Urinary bladder (tissue), 4 donors: ENCODE results near the gene TMEM117. TPM values are rescaled to one million over a fixed set of nuclear protein-coding genes. Genes with fewer than 3 reads are reported as not detected.
"Not testable (repeated sequence)": the region's sequence is repeated elsewhere in the genome, so short reads cannot be mapped to it uniquely, and the experiment has no call there.

Source experiments
- DNase-seq: peaks from one replicate; pipeline ENCODE4 v3.0.0-alpha.2; 2015; ENCODE audit errors: extremely low spot score
- H3K27ac ChIP-seq: one replicate; pipeline ENCODE4 v1.5.1; 2013; ENCODE audit warnings: low read depth, mild to moderate bottlenecking, moderate library complexity
- H3K36me3 ChIP-seq: one replicate; pipeline ENCODE4 v1.6.1; 2013; ENCODE audit warnings: mild to moderate bottlenecking, moderate library complexity; ENCODE audit not compliant: insufficient read depth
- H3K4me1 ChIP-seq: one replicate; pipeline ENCODE4 v1.6.1; 2013; ENCODE audit warnings: mild to moderate bottlenecking, moderate library complexity; ENCODE audit not compliant: insufficient read depth
- H3K4me3 ChIP-seq: one replicate; pipeline ENCODE4 v1.5.1; 2013; ENCODE audit warnings: low read depth, low read length
- WGBS: extraction: QIAGEN DNeasy Blood & Tissue Kit; methylation state at CpG from one replicate; pipeline ENCODE4 v1.1.7; 2013; 5-methylcytosine and 5-hydroxymethylcytosine counted together
- polyA plus RNA-seq: library from polyadenylated mRNA; stranded (reverse); fragments of 200-250 nt; gene quantifications from one replicate; pipeline ENCODE4 v1.2.3, GENCODE V29; 2013
- total RNA-seq: library from RNA; depleted of rRNA; stranded (reverse); fragments of >200 nt; gene quantifications from one replicate; pipeline ENCODE4 v1.2.3, GENCODE V29; 2014
- donor health status: healthy with polysubstance abuse.
- donor health status: healthy.

TMEM117 gene
- total and polyA plus RNA-seq, 2 donors, result 9.2 to 31.1 TPM

DNA sequence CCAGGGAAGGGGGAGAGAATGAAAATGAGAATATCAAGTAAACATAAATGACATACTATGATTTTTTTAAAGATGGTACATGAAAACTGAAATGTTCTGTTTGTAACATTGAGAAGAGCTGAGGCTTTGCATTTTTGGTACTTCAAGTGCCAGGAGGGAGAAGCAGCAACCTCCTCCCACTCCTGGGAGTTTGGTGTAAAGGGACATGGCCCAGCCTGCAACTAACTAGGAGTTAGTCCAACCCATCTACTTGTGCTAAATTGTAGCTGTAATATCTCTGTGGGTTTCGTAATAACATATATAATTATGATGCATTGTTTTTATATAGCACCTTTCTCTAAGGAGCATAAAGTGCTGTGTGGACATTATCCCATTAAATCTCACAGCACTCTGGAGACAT, 522.8 kb downstream of the TMEM117 start:
- 86% methylated on average over 1 of the region's 1 CpG for WGBS
- Histone ChIP-seq H3K36me3 (no peaks in the 10 kb centered on the region), H3K4me3 (no peak overlapping the region), H3K4me1 (no peaks in the 10 kb centered on the region), H3K27ac (no peak overlapping the region)
- DNase-seq, result no peak

DNA sequence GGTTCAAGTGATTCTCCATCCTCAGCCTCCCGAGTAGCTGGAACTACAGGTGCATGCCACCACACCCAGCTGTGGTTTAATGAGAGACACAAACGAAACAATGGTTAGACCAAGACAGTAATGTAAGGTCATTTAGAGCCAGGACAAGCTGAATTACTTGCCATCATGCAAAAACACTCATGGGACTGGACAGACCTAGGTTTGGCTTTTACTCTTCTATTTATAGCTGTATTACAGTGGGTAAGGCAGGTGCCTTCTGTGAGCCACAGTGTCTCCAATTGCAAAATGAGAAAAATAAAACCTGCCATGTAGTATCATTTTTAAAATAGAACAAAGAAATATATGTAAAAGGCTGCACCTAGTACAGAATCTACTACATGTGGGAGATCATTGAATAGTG, 527.1 kb downstream of the TMEM117 start:
- DNase-seq, result no peak
- Histone ChIP-seq H3K4me3 (no peak overlapping the region), H3K27ac (no peak overlapping the region), H3K36me3 (no peaks in the 10 kb centered on the region), H3K4me1 (no peaks in the 10 kb centered on the region)
- 88% methylated on average over 2 of the region's 2 CpGs for WGBS

DNA sequence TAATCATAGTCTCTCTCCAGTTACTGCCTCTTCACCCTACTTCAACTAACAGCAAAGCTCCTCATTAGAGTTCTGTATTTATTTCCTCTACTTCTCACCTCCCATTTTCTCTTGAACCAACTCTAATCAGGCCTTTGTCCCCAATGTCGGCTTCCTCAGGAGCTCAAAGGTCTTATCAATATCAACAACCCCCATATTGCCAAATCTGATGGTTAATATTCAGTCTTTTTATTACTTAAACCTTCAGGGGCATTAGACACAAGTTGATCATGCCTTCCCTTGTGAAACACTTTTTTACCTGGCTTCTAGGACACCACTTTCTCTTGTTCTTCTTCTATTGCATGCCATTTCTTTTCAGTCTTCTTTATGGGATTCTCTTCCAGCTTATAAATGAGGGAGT, 531.3 kb downstream of the TMEM117 start:
- no peaks in the 10 kb centered on the region for H3K36me3 ChIP-seq
- WGBS, result 94% methylated on average over 1 of the region's 1 CpG
- no peak for DNase-seq
- no peaks in the 10 kb centered on the region for H3K4me1 ChIP-seq
- no peak overlapping the region for H3K4me3 ChIP-seq
- H3K27ac ChIP-seq, result no peak overlapping the region

DNA sequence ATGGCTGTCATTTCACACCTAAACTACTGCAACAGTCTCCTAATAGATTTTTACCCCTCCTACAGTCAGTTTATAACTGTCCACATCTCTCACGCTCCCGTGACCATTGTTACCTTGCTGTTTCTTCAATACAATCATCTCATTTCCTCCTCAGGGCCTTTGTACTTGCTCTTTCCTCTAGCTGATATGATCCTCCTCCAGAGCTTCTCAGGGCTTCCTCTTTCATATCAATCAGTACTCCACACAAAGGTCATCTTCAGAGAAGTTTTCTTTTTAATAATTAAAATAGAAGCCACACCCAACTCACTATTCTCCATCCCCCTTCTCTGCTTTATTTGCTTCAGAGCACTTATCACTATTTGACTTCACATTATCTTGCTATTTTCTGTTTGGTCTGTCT, 532.0 kb downstream of the TMEM117 start:
- Histone ChIP-seq H3K36me3 (no peaks in the 10 kb centered on the region), H3K27ac (no peak overlapping the region), H3K4me3 (no peak overlapping the region), H3K4me1 (no peaks in the 10 kb centered on the region)
- WGBS, result 92% methylated on average over 2 of the region's 2 CpGs
- no peak for DNase-seq

DNA sequence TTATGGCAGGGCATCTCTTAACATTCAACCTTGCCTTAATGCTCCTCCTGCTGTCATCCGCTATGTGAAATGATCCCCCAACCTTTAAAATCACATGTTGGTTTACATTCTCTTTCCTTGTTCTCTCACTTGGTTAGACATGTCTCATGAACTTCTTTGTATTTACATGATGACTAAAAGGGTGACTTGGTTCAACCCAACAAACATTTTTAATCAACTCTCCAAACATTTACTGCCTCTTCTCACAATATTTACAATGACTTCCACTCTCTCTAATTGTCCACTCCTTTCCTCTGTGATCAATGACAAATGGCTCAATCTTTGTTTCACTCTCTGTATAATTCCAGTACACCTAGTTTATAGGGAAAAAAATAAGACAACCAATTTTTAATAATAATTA, 534.1 kb downstream of the TMEM117 start:
- H3K4me3 ChIP-seq, result no peak overlapping the region
- 97% methylated on average over 1 of the region's 1 CpG for WGBS
- H3K27ac ChIP-seq, result no peak overlapping the region
- no peak for DNase-seq
- no peaks in the 10 kb centered on the region for H3K36me3 ChIP-seq
- no peaks in the 10 kb centered on the region for H3K4me1 ChIP-seq

DNA sequence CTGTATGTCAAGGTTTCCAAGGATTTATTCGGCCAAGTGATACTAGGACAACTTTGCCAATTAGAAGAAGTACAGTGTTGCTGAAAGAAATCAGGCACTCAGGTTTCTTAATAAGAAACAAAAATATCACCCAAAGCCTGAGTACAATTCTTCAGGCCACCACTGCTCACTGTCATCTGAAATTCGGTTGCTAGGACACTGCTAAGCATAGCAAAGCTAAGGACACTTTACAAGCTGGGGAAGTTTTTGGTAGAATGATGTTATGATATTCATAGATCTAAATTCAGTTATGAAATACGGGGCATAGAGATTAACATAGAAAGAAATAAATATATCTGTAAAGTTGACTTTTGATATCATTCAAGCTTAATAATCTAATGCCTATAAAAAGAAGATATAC, 535.1 kb downstream of the TMEM117 start:
- H3K4me3 ChIP-seq, result no peak overlapping the region
- H3K36me3 ChIP-seq, result no peaks in the 10 kb centered on the region
- H3K4me1 ChIP-seq, result no peaks in the 10 kb centered on the region
- no peak for DNase-seq
- WGBS, result 57% methylated on average over 3 of the region's 3 CpGs
- H3K27ac ChIP-seq, result no peak overlapping the region

DNA sequence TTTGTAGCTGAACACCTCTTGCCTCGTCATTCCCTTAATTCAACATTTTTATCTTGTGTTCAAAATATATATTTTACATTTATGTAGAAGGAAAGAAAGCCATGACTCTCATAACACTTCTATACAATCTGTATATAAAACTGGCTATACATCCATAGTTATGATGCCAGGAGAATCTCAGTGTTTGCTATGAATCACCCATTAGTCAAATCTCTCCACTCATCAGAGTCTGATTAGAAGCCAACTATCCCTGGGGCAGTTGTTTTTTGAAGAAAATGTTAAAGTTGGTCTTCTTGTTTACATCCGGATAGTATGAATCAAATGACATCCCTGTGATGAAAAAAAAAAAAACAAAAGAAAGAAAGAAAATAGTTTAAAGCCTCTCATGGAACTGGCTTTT, 536.4 kb downstream of the TMEM117 start:
- no peak for DNase-seq
- Histone ChIP-seq H3K4me1 (no peaks in the 10 kb centered on the region), H3K27ac (no peak overlapping the region), H3K36me3 (no peaks in the 10 kb centered on the region), H3K4me3 (no peak overlapping the region)
- 63% methylated on average over 2 of the region's 2 CpGs for WGBS

DNA sequence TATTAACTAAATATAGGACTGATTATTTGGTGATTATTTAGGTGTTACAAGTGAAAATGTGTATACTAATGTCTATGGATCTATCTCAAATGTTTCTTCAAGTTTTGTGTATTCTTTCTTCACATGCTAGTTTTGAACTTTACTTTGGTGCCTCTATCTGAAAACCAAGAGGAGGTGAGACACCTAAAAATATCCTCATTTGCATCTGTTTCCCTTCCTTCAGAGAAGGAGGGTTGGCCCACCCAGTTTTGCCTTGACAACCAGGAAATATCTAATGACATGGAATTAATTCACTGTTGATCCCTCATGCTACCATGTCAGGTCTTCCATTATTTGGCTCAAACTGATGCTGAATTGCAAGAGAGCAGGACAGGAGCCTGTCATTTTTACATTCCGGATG, 539.8 kb downstream of the TMEM117 start:
- no peak overlapping the region for H3K27ac ChIP-seq
- H3K4me1 ChIP-seq, result no peaks in the 10 kb centered on the region
- no peak overlapping the region for H3K4me3 ChIP-seq
- H3K36me3 ChIP-seq, result no peaks in the 10 kb centered on the region
- 97% methylated on average over 1 of the region's 1 CpG for WGBS
- DNase-seq, result no peak

DNA sequence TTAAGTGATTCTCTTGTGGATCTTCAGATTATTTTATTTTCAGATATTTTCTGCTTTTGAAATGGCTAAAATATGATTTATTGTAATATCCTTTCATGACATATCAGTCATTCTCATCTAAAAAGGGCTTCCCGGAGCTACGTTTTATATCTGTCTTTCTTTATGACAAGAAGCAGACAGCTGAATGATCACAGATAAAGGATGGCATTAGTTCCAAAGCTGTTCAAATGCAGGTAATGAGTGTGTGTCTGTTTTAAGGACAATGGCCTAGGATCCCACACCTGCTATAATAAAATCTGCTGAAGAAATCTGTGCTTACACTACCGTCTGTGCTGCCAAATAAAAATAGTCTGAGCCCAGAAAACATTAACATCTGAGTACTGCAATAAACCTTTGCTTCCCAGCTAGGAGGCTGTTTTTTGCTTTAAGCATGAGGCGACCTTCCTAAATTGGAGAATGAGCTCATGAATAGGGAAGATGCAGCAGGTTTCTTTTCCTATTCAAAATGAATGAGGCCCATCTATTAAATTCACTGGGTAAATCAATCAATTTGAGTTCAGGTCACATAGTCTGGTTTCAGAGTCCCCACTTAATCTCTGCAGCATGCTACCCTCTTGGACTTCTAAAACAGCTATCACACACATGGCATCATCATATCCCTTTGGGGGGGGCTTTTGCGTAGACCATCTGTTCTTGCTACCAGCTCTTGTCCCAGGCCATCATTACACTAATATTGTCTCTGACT, 541.7 kb downstream of the TMEM117 start:
- Histone ChIP-seq H3K4me1 (no peaks in the 10 kb centered on the region), H3K4me3 (no peak overlapping the region), H3K27ac (no peak overlapping the region), H3K36me3 (no peaks in the 10 kb centered on the region)
- no peak for DNase-seq
- 64% methylated on average over 5 of the region's 5 CpGs for WGBS

DNA sequence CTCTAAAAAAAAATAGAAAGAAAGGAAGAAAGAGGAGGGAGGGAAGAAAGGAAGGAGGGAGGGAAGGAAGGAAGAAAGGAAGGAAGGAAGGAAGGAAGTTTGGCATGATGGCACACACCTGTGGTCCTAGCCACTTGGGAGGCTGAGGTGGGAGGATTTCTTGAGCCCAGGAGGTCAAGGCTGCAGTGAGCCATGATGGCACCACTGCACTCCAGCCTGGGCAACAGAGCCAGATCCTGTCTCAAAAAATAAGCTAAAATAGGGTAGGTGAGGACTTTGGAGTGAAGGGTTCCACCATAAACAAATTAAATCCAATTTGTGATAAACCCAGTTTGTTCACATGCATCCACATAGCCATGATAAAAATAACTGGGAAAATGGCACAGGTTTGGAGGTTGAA, 543.2 kb downstream of the TMEM117 start:
- not testable (repeated sequence) for H3K27ac ChIP-seq, H3K4me1 ChIP-seq, DNase-seq, H3K4me3 ChIP-seq, H3K36me3 ChIP-seq

DNA sequence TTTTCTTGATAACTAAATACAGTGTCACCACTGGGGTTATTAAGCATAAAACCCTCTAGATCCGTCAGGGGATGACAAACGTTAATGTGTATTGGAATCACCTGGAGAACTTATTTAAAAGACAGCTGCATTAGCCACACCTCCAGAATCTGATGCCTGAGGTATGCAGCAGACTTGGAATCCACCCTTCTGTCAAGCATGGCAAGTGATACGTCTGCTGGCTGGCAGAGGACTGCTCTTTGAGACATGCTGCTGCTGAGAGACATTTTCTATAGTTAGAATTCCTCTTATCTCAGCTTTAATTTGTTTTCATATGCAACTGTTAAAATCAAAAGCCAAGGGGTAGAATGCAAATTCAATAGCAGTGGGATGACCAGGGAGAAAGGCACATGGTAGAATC, 544.0 kb downstream of the TMEM117 start:
- Histone ChIP-seq H3K4me1 (peaks cover 1% of the 10 kb centered on the region), H3K4me3 (no peak overlapping the region), H3K27ac (no peak overlapping the region), H3K36me3 (no peaks in the 10 kb centered on the region)
- no peak for DNase-seq
- WGBS, result 70% methylated on average over 3 of the region's 3 CpGs

DNA sequence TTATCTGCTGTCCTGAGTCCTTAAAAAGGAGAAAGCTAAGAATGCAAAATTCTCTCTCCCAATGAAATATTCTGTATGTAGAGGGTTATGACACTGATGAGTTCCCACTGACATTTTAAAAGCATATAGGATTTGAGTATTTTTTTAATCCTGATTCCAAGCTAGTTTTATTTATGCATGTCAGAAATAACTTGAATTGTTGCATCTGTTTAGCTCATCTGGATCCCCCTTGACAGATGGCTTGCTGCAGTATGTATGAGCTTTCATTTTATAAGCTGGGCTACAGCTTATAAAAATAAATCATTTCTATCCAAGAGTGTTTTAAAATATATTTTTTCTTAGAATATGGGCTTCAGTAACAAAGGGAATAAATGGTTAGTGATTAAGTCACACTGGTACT, 545.0 kb downstream of the TMEM117 start:
- H3K36me3 ChIP-seq, result no peaks in the 10 kb centered on the region
- DNase-seq, result no peak

DNA sequence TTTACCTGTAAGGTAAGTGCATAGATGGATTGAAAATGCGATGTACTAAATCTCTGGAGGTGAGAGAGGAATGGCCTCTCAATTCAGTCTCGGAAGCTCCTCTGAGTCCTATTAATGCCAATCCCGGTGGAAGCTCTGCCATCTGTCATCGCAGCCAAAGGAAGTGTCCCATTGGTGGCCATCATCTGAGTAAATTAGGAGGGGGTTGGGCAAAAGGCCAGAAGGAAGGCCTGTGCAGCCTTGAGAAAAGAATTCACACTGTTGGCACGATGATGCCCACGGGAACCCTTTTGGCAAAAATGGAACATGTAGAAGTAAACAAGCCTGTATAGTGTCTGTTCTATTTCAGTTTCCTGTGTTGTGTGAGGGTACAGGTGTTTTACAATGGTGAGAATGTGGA, 545.5 kb downstream of the TMEM117 start:
- Histone ChIP-seq H3K4me3 (no peak overlapping the region), H3K36me3 (no peaks in the 10 kb centered on the region), H3K4me1 (peaks cover 1% of the 10 kb centered on the region), H3K27ac (no peak overlapping the region)
- 81% methylated on average over 6 of the region's 6 CpGs for WGBS
- no peak for DNase-seq

More for the DNA sequence above, 545.0 kb downstream of the TMEM117 start:
- H3K27ac ChIP-seq, result no peak overlapping the region
- peaks cover 1% of the 10 kb centered on the region for H3K4me1 ChIP-seq
- H3K4me3 ChIP-seq, result no peak overlapping the region

DNA sequence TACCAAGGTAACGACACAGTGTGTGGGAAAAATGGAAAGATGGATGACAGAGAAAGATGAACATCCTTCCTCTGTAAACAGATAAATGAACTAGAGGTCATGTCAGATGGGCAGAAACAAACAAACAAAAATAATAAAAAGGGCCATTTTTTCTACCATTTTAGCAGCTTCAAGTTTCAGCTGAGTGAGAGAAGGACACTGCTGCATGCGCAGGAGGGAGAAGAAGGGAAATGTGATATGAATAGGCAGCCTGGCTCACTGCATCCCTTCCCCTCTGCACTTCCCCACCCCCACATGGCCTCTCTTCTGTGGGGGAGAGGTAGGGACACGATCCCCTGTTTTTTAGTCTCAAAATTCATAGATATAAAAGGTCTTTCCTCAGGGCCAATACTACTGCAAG, 548.3 kb downstream of the TMEM117 start:
- no peak for DNase-seq
- Histone ChIP-seq H3K36me3 (peaks cover 3% of the 10 kb centered on the region), H3K4me3 (no peak overlapping the region), H3K4me1 (peaks cover 1% of the 10 kb centered on the region), H3K27ac (no peak overlapping the region)
- WGBS, result 57% methylated on average over 3 of the region's 3 CpGs

DNA sequence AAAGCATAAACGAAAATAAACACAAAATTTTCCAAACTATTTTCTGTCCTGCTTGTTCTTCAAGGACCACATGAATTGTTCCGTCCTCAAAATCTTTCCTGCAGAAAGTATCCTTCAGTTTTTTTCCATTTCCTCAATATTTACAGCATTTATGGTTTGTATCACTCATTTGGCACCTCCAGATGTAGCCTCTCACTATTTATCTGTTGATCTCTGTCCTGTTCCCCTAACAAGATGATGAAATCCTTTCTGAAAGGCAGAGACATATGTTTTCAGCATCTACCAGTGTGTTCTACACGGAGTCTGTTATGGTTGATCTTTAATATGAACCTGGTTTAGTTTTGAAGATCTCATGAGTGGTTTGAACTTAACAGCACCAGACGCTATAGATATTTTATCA, 550.1 kb downstream of the TMEM117 start:
- no peak overlapping the region for H3K4me3 ChIP-seq
- peaks cover 3% of the 10 kb centered on the region for H3K36me3 ChIP-seq
- 54% methylated on average over 4 of the region's 4 CpGs for WGBS
- H3K27ac ChIP-seq, result no peak overlapping the region
- DNase-seq, result no peak
- H3K4me1 ChIP-seq, result peaks cover 1% of the 10 kb centered on the region
